HAP-1 (cell line): ENCODE data around the gene SPATC1L.

Experiments
- DNase-seq, 2 experiments: peaks; one replicate each; pipeline ENCODE4 v3.0.0-alpha.2; 2016 to 2020; ENCODE audit warnings: low spot score in 2 of 2
- H3K27me3 ChIP-seq: fragments of 250-450 bp; sonication (Bioruptor Pico); 2 replicates; pipeline ENCODE4 v1.5.1; 2020; ENCODE audit warnings: low read depth, mild to moderate bottlenecking, moderate library complexity
- H3K36me3 ChIP-seq: fragments of 250-450 bp; sonication (Bioruptor Pico); replicated peaks from 2 replicates; pipeline ENCODE4 v1.5.1; 2020; ENCODE audit warnings: mild to moderate bottlenecking
- H3K4me1 ChIP-seq: fragments of 250-450 bp; sonication (Bioruptor Pico); 2 replicates; pipeline ENCODE4 v1.5.1; 2020; ENCODE audit warnings: mild to moderate bottlenecking
- H3K4me3 ChIP-seq: fragments of 250-450 bp; sonication (Bioruptor Pico); 2 replicates; pipeline ENCODE4 v1.5.1; 2020; ENCODE audit warnings: mild to moderate bottlenecking, moderate library complexity
- H3K9me3 ChIP-seq: fragments of 250-450 bp; sonication (Bioruptor Pico); 2 replicates; pipeline ENCODE4 v1.5.1; 2020; ENCODE audit warnings: mild to moderate bottlenecking, moderate library complexity
- in situ Hi-C: fragments of 300-500 bp; cut with MboI; formaldehyde crosslinking; loops from 3 replicates; pipeline ENCODE4 v1.14.3; 2020; ENCODE audit warnings: low sequenced_read_pairs, inconsistent platforms, mixed read lengths

SPATC1L gene

GRCh38 chr21:46131588-46131837 is 52.7 kb downstream of the SPATC1L start:
- Histone ChIP-seq H3K4me1 (no peaks in the 10 kb centered on the region), H3K9me3 (no peaks in the 10 kb centered on the region), H3K36me3 (no peaks in the 10 kb centered on the region; the same call in 1 of the 2 replicates), H3K27me3 (no peaks in the 10 kb centered on the region), H3K4me3 (no peak overlapping the region)
- in situ Hi-C loops: no loop called here
- DNase-seq: no peak

DNA sequence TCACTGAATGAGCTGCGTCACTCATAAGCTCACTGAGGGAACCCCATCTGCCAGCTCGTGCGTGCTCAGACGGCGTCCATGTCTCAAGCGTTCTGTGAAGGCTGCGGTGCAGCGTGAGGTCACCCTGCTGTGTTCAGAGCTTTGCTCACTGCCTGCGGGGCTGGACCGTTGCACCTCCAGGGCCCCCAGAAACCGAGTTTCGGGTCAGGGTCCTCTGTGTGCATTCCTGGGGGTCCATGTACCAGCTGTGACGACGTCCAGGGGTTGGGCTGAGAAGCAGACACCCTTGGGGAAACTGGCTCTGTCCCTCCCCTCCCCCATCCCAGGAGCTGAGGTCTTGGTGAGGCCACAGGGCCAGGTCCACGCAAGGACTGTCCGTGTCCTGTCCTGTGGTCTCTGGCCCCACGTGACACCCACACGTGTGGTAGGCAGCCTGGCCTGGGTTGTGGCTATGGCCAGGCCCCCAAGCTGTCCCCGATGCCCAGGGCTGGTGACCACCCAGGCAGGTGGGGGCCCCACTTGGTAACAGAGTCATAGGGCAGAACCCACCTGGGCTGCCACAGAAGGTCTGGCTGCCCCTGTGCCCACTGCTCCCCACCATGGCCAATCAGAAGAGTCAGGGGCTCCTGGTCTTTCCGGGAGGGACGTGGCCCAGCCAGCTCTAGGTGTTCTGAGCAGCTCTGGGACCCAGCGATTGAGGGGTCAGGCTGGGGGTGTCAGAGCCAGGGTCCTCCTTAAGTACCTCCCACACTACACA is 53.2 kb downstream of the SPATC1L start:
- in situ Hi-C loops: no loop called here
- Histone ChIP-seq H3K27me3 (no peaks in the 10 kb centered on the region), H3K36me3 (no peaks in the 10 kb centered on the region; the same call in none of the 2 replicates), H3K4me3 (no peak overlapping the region), H3K4me1 (no peaks in the 10 kb centered on the region), H3K9me3 (no peaks in the 10 kb centered on the region)
- no peak for DNase-seq

DNA sequence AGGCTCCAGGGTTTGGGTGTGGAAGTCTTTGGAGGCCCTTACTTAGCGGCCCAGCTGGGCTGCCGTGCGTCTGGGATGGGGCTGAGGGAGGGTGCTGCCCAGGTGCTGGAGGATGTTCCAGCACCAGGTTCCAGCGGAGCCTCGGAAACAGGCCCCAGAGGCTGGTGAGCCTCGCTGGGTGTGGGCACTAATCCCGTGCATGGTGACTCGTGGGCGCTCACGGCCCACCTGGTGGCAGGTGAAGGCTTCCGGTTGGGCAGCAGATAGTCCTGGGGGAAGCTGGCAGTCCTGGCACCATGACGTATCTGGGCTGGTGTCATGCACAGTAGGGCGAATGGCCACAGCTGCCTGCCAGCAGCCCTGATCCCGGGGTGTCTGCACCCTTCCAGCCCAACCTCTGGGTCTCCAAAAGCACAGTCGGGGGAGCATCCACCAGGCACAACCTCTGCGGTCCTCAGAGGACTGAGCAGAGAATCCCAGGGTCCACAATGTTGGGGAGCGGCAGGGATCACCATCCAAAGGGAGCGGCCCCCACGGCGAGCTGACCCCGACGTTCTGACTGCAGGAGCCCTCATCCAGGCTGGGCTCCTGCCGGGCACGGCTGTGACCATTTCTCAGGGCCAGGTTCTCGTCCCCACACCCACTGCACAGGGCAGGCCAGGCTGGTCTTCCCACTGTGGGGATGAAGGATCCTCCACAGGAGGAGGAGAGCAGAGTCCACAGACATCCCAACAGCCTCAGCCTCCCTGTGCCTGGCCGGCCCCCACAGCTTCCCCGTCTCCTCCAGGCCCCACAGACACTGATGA is 54.2 kb downstream of the SPATC1L start:
- Histone ChIP-seq H3K27me3 (no peaks in the 10 kb centered on the region), H3K36me3 (no peaks in the 10 kb centered on the region; the same call in none of the 2 replicates), H3K9me3 (no peaks in the 10 kb centered on the region), H3K4me3 (no peak overlapping the region), H3K4me1 (no peaks in the 10 kb centered on the region)
- in situ Hi-C loops: no loop called here
- DNase-seq: no peak

DNA sequence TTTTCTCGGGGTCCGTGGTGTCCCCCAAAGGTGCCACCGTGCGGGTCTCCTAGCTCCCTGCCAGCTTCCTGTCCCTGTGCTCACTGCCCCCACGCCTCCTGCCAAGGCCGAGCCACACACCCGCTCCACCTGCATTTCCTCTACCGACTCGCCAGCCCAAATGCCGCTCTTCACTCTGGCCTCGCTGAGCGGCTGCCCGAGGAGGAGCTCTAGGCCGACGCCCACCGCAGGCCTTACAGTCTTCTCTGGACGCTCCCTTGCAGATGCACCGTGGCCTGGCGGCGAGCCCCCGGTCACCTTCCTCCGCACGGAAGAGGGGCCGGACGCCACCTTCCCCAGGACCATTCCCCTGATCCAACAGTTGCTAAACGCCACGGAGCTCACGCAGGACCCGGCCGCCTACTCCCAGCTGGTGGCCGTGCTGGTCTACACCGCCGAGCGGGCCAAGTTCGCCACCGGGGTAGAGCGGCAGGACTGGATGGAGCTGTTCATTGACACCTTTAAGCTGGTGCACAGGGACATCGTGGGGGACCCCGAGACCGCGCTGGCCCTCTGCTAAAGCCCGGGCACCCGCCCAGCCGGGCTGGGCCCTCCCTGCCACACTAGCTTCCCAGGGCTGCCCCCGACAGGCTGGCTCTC is 55.2 kb downstream of the SPATC1L start:
- DNase-seq: no peak
- Histone ChIP-seq H3K36me3 (no peaks in the 10 kb centered on the region; the same call in none of the 2 replicates), H3K4me3 (no peak overlapping the region), H3K9me3 (no peaks in the 10 kb centered on the region), H3K27me3 (no peaks in the 10 kb centered on the region), H3K4me1 (no peaks in the 10 kb centered on the region)
- in situ Hi-C loops: no loop called here

DNA sequence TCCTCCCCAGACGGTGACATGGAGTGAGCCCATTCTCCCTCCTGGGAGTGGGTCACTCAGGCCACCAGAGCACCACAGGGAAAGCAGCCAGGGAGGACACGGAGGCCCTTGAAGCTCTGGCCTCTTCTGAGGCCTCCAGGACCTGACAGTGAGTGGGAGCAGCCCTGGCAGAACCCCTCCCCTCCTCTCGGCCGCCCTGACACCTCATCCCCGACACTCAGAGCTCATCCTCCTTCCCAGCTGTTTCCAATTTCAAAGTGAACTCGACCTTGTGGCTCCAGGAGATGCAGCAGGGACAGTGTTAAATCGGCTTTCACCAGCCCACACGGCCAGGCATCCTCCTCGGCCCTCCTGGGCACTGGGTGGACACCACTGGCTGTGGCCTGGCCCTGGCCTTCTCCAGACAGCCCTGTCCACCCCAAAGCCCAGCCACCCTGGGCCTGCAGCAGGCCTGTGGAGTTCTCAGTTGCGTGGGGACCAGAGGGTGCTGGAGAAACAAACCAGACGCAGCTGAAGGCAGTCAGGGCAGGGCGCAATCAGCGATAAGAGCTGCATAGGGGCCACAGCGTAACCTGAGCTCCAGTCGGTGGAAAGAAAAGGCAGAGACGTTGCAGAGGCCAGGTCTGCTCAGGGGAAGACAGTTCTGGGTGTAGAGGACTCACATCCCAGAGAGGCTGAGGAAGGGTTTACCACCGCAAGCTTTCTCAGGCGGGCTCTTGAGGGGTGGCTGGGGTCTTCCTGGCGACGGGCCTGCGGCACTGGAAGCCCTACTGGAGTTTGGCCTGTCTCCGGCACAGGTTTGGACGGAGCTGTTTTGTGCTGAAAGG is 55.9 kb downstream of the SPATC1L start:
- no peak overlapping the region for H3K4me3 ChIP-seq
- H3K36me3 ChIP-seq: no peaks in the 10 kb centered on the region; the same call in none of the 2 replicates
- no peak for DNase-seq
- in situ Hi-C loops: no loop called here
- H3K4me1 ChIP-seq: no peaks in the 10 kb centered on the region
- no peaks in the 10 kb centered on the region for H3K9me3 ChIP-seq
- no peaks in the 10 kb centered on the region for H3K27me3 ChIP-seq

GRCh38 chr21:46127239-46128105 is 56.8 kb downstream of the SPATC1L start:
- no peak for DNase-seq
- no peaks in the 10 kb centered on the region for H3K9me3 ChIP-seq
- H3K4me1 ChIP-seq: no peaks in the 10 kb centered on the region
- H3K27me3 ChIP-seq: no peaks in the 10 kb centered on the region
- H3K36me3 ChIP-seq: no peaks in the 10 kb centered on the region; the same call in none of the 2 replicates
- H3K4me3 ChIP-seq: no peak overlapping the region
- in situ Hi-C loops: no loop called here

- Histone ChIP-seq H3K4me1 (no peaks in the 10 kb centered on the region), H3K4me3 (no peak overlapping the region), H3K27me3 (no peaks in the 10 kb centered on the region), H3K36me3 (no peaks in the 10 kb centered on the region; the same call in none of the 2 replicates), H3K9me3 (no peaks in the 10 kb centered on the region)
- no peak for DNase-seq
- in situ Hi-C loops: no loop called here
These were observed 57.7 kb downstream of the SPATC1L start for GRCh38 chr21:46126309-46127238.

DNA sequence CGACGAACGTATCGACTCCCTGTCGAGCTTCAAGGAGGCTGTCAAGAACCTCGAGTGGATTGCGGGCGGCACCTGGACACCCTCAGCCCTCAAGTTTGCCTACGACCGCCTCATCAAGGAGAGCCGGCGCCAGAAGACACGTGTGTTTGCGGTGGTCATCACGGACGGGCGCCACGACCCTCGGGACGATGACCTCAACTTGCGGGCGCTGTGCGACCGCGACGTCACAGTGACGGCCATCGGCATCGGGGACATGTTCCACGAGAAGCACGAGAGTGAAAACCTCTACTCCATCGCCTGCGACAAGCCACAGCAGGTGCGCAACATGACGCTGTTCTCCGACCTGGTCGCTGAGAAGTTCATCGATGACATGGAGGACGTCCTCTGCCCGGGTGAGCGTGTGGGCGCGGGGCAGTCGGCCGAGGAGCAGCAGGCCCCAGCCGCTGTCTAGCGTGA is 58.4 kb downstream of the SPATC1L start:
- Histone ChIP-seq H3K36me3 (no peaks in the 10 kb centered on the region; the same call in none of the 2 replicates), H3K4me1 (no peaks in the 10 kb centered on the region), H3K4me3 (no peak overlapping the region), H3K27me3 (no peaks in the 10 kb centered on the region), H3K9me3 (no peaks in the 10 kb centered on the region)
- in situ Hi-C loops: no loop called here
- DNase-seq: no peak

DNA sequence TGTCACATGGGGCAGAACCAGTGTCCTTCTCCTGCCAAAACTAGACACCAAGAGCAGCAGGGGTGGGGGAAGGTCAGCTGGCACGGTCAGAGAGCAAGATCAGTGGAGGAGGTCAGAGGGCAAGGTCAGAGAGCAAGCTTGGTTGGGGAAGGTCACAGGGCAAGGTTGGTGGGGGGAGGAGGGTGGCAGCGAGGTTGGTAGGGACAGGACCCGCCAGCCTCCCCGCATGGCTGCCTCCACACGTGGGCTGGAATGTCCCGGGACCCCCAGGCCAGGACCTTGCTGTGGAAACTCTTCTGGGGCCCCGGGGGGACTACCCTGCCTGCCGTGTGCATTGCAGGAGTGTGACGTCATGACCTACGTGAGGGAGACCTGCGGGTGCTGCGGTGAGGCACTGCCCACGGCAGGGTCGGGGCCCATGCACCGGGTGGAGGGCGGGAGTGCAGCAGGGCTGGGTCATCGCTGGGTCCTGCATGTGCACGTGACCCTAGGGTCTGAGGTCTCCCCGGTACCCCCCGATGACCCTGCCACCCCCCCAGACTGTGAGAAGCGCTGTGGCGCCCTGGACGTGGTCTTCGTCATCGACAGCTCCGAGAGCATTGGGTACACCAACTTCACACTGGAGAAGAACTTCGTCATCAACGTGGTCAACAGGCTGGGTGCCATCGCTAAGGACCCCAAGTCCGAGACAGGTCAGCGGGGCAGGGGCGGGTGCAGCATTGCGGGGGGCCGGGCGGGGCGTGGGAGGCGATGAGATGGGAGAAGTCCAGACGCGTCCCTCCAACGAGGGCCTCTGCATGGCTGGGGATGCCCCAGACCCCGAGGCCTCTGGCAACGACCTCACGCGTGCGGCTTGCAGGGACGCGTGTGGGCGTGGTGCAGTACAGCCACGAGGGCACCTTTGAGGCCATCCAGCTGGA is 59.1 kb downstream of the SPATC1L start:
- Histone ChIP-seq H3K36me3 (peaks cover 2% of the 10 kb centered on the region), H3K4me1 (no peaks in the 10 kb centered on the region), H3K27me3 (no peaks in the 10 kb centered on the region), H3K9me3 (no peaks in the 10 kb centered on the region), H3K4me3 (no peak overlapping the region)
- DNase-seq: no peak
- in situ Hi-C loops: no loop called here

DNA sequence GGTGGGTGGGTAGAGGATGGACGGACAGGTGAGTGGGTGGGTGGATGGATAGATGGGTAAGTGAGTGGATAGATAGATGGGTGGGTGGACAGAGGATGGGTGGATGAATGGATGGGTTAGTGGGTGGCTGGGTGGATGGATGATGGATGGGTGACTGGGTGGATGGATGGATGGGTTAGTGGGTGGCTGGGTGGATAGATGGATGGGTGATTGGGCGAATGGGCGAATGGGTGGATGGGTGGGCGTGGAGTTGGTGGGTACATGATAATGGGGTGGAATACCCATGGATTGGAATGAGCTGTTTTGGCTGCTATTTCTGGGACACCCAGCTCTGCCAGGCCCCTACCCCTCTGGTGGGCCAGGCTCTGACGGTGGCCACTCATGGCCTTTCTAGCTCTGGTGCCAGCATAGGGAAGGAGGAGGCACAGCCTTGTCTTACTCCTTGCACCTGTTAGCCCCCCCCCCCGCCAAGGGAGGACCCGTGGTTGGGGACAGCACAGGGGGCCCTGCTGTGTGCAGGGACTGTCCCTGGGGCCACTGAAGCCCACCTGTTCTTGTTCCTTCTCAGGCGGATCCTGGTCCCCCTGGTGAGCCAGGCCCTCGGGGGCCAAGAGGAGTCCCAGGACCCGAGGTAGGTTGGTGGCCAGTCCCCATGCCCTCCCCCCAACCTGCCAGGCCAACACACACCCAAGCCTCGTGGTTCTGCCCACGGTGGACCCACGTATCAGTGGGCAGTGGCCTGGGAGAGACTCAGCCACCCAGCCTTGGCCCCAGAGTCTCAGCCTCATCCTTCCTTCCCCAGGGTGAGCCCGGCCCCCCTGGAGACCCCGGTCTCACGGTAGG is 60.0 kb downstream of the SPATC1L start:
- no peak for DNase-seq
- no peak overlapping the region for H3K4me3 ChIP-seq
- in situ Hi-C loops: no loop called here
- H3K36me3 ChIP-seq: peaks cover 2% of the 10 kb centered on the region
- no peaks in the 10 kb centered on the region for H3K4me1 ChIP-seq
- no peaks in the 10 kb centered on the region for H3K27me3 ChIP-seq
- H3K9me3 ChIP-seq: no peaks in the 10 kb centered on the region
